K562 (cell line): ENCODE results near the gene CCND3. TPM values are rescaled to one million over a fixed set of nuclear protein-coding genes. Genes with fewer than 3 reads are reported as not detected.
A peak's percentile ranks its signal among the peaks of the same experiment; 100 is the strongest.

Source experiments
- BHLHE40 ChIP-seq: IDR thresholded peaks from 2 replicates; pipeline ENCODE4 v1.6.1; 2011; ENCODE audit warnings: low read length, improper control_type of control experiment
- CHD1 ChIP-seq: fragments of 200-600 bp; sonication (generic); IDR thresholded peaks from one replicate; pipeline ENCODE4 v1.6.1; 2012; ENCODE audit warnings: mild to moderate bottlenecking, moderate library complexity, low read length, inconsistent platforms
- GABPA ChIP-seq: fragments of 200-800 bp; sonication (Bioruptor generic); conservative IDR thresholded peaks from 2 replicates; pipeline ENCODE4 v1.6.1; 2016; ENCODE audit warnings: low read depth, missing genetic modification characterization, missing compliant biosample characterization
- HNRNPH1 ChIP-seq: fragments of 200-400 bp; formaldehyde crosslinking; optimal IDR thresholded peaks from 2 replicates; pipeline ENCODE3; 2017; ENCODE audit warnings: low read depth, mild to moderate bottlenecking, low read length, moderate library complexity
- KDM5B ChIP-seq: fragments of 200-600 bp; sonication (generic); IDR thresholded peaks from 2 replicates; pipeline ENCODE4 v1.6.1; 2012; ENCODE audit warnings: low read depth, mild to moderate bottlenecking, moderate library complexity, low read length, control low read depth, inconsistent platforms; ENCODE audit not compliant: insufficient replicate concordance
- MCM3 ChIP-seq: fragments of 450-650 bp; IDR thresholded peaks from 2 replicates; pipeline ENCODE4 v1.6.1; 2016
- NFXL1 ChIP-seq: fragments of 450-650 bp; formaldehyde crosslinking; IDR thresholded peaks from 2 replicates; pipeline ENCODE4 v1.4.0; 2021; ENCODE audit warnings: mild to moderate bottlenecking
- PTTG1 ChIP-seq: fragments of 450-650 bp; IDR thresholded peaks from 2 replicates; pipeline ENCODE4 v1.6.1; 2016; ENCODE audit warnings: low read depth, mild to moderate bottlenecking, missing genetic modification characterization, missing compliant biosample characterization
- RNF2 ChIP-seq: sonication (generic); IDR thresholded peaks from 2 replicates; pipeline ENCODE4 v1.6.1; 2016
- TEAD1 ChIP-seq, 2 experiments: fragments of 450-650 bp in 1 of 2; sonication (generic) in 1 of 2; formaldehyde crosslinking; IDR thresholded peaks; 2 replicates each; pipeline versions ENCODE4 v1.4.0 to v1.8.0; 2020 to 2022; ENCODE audit warnings: mild to moderate bottlenecking in 2 of 2, missing genetic modification reagents in 1 of 2
- TEAD4 ChIP-seq, 2 experiments: sonication (generic) in 1 of 2; formaldehyde crosslinking in 1 of 2; IDR thresholded peaks; 2 replicates each; pipeline versions ENCODE4 v1.6.1 to v1.8.0; 2012 to 2022; ENCODE audit warnings: borderline replicate concordance in 1 of 2, inconsistent platforms in 1 of 2, low read length in 1 of 2, mild to moderate bottlenecking in 1 of 2, missing genetic modification reagents in 1 of 2
- ZC3H4 ChIP-seq: sonication (generic); formaldehyde crosslinking; IDR thresholded peaks from 2 replicates; pipeline ENCODE4 v1.9.0; 2021; ENCODE audit warnings: missing genetic modification reagents, borderline replicate concordance
- ZNF23 ChIP-seq: fragments of 250-450 bp; sonication (Bioruptor Pico); IDR thresholded peaks from 2 replicates; pipeline ENCODE4 v1.4.0; 2020; ENCODE audit warnings: mild to moderate bottlenecking
- polyA plus RNA-seq, 8 experiments: library from polyadenylated mRNA; depleted of rRNA in 4 of 8; stranded (reverse) in 5 of 8; unstranded in 3 of 8; fragments of >200 nt; fragmentation: Nextera tagmentation in 2 of 8; fragmentation: Illumina TruSeq in 1 of 8; extraction: Ambion mirVana in 2 of 8; extraction: Trizol in 1 of 8; gene quantifications; 2 replicates each; pipeline versions ENCODE4 v1.2.1 to v1.2.3, GENCODE V29; 2011 to 2014; ENCODE audit warnings: inconsistent platforms in 1 of 8, missing spikeins in 1 of 8
- total RNA-seq, 7 experiments: library from RNA; depleted of rRNA in 6 of 7; stranded (reverse); fragments of >200 nt in 6 of 7; fragmentation: Illumina TruSeq in 2 of 7; extraction: Trizol in 2 of 7; gene quantifications; 2 replicates each; pipeline versions ENCODE4 v1.2.1 to v1.2.3, GENCODE V29; 2011 to 2021; ENCODE audit warnings: low replicate concordance in 1 of 7
- TF ChIP-seq, protein P1 (sequence below), 2 experiments: IDR thresholded peaks; 2 replicates each; pipeline ENCODE4 v1.6.1; 2011; ENCODE audit warnings: borderline replicate concordance in 1 of 2, control low read depth in 1 of 2, low read depth in 1 of 2, low read length in 1 of 2, mild to moderate bottlenecking in 1 of 2, mixed read lengths in 1 of 2, moderate library complexity in 1 of 2; ENCODE audit not compliant: insufficient read depth in 1 of 2, insufficient read length in 1 of 2, poor library complexity in 1 of 2, severe bottlenecking in 1 of 2; ENCODE audit errors: extremely low read depth in 1 of 2
- TF ChIP-seq, protein P2 (sequence below): fragments of 450-650 bp; formaldehyde crosslinking; IDR thresholded peaks from 2 replicates; pipeline ENCODE4 v1.4.0; 2022; ENCODE audit warnings: missing genetic modification characterization
- TF ChIP-seq, protein P3 (sequence below): sonication (generic); formaldehyde crosslinking; IDR thresholded peaks from 2 replicates; pipeline ENCODE4 v1.8.1; 2023; ENCODE audit warnings: mild to moderate bottlenecking, missing genetic modification reagents

The CCND3 gene
- total and polyA plus RNA-seq, 9 of the 15 experiments (the other 6 are each of a cell fraction or from before 2014, with no cell fraction given) = 21.5 to 204 (median 97.4) TPM

DNA sequence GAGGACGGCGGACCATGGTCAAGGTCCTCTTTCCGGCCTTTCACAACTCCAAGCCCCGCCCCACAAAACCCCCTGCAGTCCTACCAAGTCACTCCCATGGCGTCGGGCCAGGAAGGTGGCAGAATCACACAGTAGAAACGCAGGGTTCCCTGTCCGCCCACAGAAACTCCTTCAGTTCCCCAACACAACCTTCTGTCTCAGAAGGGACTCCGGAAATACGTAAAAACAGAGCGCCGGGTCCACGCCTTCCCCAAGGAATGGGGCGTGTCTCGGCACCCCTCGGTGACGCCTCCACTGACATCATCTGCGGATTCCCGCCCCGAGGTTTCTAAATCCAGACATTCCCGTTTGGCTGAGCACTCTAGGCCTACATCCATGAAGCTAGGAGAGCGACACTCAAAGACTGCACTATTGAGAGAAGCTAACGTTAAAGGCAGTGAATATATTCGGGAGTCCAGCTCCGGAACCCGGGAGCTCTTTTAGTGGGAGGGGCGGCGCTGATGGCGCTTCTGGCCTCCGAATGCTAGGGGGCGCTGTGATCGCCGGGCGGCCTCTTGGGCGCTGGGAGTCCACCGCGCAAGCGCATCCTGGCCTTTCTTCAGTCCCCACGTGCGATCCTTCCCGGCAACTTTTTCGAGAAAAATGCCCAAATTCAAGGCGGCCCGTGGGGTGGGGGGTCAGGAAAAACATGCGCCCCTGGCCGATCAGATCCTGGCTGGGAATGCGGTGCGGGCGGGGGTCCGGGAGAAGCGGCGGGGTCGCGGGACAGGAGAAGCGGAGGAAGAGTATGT, 20.5 kb downstream of the CCND3 start, which contains the start of the genes BYSL and MED20 (continued):
- TF ChIP-seq, protein P1, sequence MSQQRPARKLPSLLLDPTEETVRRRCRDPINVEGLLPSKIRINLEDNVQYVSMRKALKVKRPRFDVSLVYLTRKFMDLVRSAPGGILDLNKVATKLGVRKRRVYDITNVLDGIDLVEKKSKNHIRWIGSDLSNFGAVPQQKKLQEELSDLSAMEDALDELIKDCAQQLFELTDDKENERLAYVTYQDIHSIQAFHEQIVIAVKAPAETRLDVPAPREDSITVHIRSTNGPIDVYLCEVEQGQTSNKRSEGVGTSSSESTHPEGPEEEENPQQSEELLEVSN (IDR thresholded peaks at IDR 0.05; ENCODE audit: borderline replicate concordance in 1 of 2, extremely low read depth in 1 of 2, insufficient read depth in 1 of 2, insufficient read length in 1 of 2, low read depth in 1 of 2, low read length in 1 of 2, poor library complexity in 1 of 2, severe bottlenecking in 1 of 2) = peak; percentile 49 to 54
- TF ChIP-seq RNF2 (peak; percentile 56; the same call in 1 of the 2 replicates), ZC3H4 (no peak), BHLHE40 (peak; percentile 60), GABPA (tag) (peak; percentile 98), NFXL1 (CRISPR knock-in tag) (no peak), ZNF23 (CRISPR knock-in tag) (no peak), KDM5B (peak; percentile 77), CHD1 (peak; percentile 62), PTTG1 (tag) (no peak), MCM3 (no peak), HNRNPH1 (no peak), TEAD1 (CRISPR knock-in tag; IDR thresholded peaks at IDR 0.05) (peak; percentile 76 to 93), TEAD4 (IDR thresholded peaks at IDR 0.05; ENCODE audit: low read length) (peak; percentile 42), TEAD4 (CRISPR knock-in tag; IDR thresholded peaks at IDR 0.05; ENCODE audit: borderline replicate concordance) (no peak; the same call in 1 of the 2 replicates)
- TF ChIP-seq, protein P2, sequence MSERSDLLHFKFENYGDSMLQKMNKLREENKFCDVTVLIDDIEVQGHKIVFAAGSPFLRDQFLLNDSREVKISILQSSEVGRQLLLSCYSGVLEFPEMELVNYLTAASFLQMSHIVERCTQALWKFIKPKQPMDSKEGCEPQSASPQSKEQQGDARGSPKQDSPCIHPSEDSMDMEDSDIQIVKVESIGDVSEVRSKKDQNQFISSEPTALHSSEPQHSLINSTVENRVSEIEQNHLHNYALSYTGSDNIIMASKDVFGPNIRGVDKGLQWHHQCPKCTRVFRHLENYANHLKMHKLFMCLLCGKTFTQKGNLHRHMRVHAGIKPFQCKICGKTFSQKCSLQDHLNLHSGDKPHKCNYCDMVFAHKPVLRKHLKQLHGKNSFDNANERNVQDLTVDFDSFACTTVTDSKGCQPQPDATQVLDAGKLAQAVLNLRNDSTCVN (CRISPR knock-in tag) = 0 out of 2 replicates have a peak, but pooled peaks have one; percentile 38
- TF ChIP-seq, protein P3, sequence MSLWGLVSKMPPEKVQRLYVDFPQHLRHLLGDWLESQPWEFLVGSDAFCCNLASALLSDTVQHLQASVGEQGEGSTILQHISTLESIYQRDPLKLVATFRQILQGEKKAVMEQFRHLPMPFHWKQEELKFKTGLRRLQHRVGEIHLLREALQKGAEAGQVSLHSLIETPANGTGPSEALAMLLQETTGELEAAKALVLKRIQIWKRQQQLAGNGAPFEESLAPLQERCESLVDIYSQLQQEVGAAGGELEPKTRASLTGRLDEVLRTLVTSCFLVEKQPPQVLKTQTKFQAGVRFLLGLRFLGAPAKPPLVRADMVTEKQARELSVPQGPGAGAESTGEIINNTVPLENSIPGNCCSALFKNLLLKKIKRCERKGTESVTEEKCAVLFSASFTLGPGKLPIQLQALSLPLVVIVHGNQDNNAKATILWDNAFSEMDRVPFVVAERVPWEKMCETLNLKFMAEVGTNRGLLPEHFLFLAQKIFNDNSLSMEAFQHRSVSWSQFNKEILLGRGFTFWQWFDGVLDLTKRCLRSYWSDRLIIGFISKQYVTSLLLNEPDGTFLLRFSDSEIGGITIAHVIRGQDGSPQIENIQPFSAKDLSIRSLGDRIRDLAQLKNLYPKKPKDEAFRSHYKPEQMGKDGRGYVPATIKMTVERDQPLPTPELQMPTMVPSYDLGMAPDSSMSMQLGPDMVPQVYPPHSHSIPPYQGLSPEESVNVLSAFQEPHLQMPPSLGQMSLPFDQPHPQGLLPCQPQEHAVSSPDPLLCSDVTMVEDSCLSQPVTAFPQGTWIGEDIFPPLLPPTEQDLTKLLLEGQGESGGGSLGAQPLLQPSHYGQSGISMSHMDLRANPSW (CRISPR knock-in tag) = peak; percentile 97; the same call in 1 of the 2 replicates
